Glutamatergic neuron (in vitro differentiated cells): Measurements from ENCODE around the gene TYRP1. TPM values are rescaled to one million over a fixed set of nuclear protein-coding genes. Genes with fewer than 3 reads are reported as not detected.

Experiments used
- DNase-seq: peaks from one replicate; pipeline ENCODE4 v3.0.0; 2022
- H3K27ac Mint-ChIP-seq: one replicate; pipeline ENCODE4 v1.8.0; 2020; ENCODE audit warnings: mild to moderate bottlenecking, mixed read lengths, inconsistent platforms; ENCODE audit not compliant: unreplicated experiment
- H3K27me3 Mint-ChIP-seq: one replicate; pipeline ENCODE4 v1.8.0; 2020; ENCODE audit warnings: mild to moderate bottlenecking, moderate library complexity, mixed read lengths, inconsistent platforms; ENCODE audit not compliant: unreplicated experiment
- H3K36me3 Mint-ChIP-seq: one replicate; pipeline ENCODE4 v1.8.0; 2020; ENCODE audit warnings: mild to moderate bottlenecking, mixed read lengths, inconsistent platforms; ENCODE audit not compliant: unreplicated experiment
- H3K4me1 Mint-ChIP-seq: one replicate; pipeline ENCODE4 v1.8.0; 2020; ENCODE audit warnings: mild to moderate bottlenecking, low read depth, mixed read lengths, inconsistent platforms; ENCODE audit not compliant: unreplicated experiment
- H3K4me3 Mint-ChIP-seq: one replicate; pipeline ENCODE4 v1.8.0; 2020; ENCODE audit warnings: mild to moderate bottlenecking, mixed read lengths, inconsistent platforms; ENCODE audit not compliant: unreplicated experiment
- H3K9me3 Mint-ChIP-seq: one replicate; pipeline ENCODE4 v1.8.0; 2020; ENCODE audit warnings: mild to moderate bottlenecking, moderate library complexity, mixed read lengths, inconsistent platforms; ENCODE audit not compliant: unreplicated experiment
- CTCF ChIP-seq: fragments of 200-600 bp; sonication (generic); IDR thresholded peaks from one replicate; pipeline ENCODE4 v1.5.0; 2021; ENCODE audit not compliant: partially characterized antibody, unreplicated experiment
- total RNA-seq: library from RNA; stranded (reverse); fragmentation: NEBNext Ultra II Directional; extraction: Animal tissue kit (Norgen Biotek cat#: 25700); gene quantifications from one replicate; pipeline ENCODE4 v1.2.1, GENCODE V29; 2021; ENCODE audit not compliant: unreplicated experiment

TYRP1 gene
- total RNA-seq, 1 donor from 2014 or later: not detected

GRCh38 chr9:12680341-12680740 lies 12.8 kb upstream of the TYRP1 start:
- no peak for TF ChIP-seq CTCF
- DNase-seq: no peak
- Mint-ChIP-seq H3K36me3 (no peaks in the 10 kb centered on the region), H3K9me3 (no peaks in the 10 kb centered on the region), H3K27ac (no peak overlapping the region), H3K4me1 (peaks cover 2% of the 10 kb centered on the region), H3K27me3 (no peaks in the 10 kb centered on the region), H3K4me3 (no peak overlapping the region)

- Mint-ChIP-seq H3K27ac (no peak overlapping the region), H3K9me3 (no peaks in the 10 kb centered on the region), H3K27me3 (no peaks in the 10 kb centered on the region), H3K4me1 (peaks cover 2% of the 10 kb centered on the region), H3K36me3 (no peaks in the 10 kb centered on the region), H3K4me3 (no peak overlapping the region)
- no peak for DNase-seq
- TF ChIP-seq CTCF: no peak
These were observed 12.4 kb upstream of the TYRP1 start for GRCh38 chr9:12680757-12681156.

GRCh38 chr9:12681620-12682019 lies 11.6 kb upstream of the TYRP1 start:
- TF ChIP-seq CTCF: no peak
- Mint-ChIP-seq H3K27ac (no peak overlapping the region), H3K4me1 (peaks cover 2% of the 10 kb centered on the region), H3K9me3 (no peaks in the 10 kb centered on the region), H3K36me3 (no peaks in the 10 kb centered on the region), H3K4me3 (no peak overlapping the region), H3K27me3 (no peaks in the 10 kb centered on the region)
- DNase-seq: no peak

- Mint-ChIP-seq H3K27ac (no peak overlapping the region), H3K9me3 (no peaks in the 10 kb centered on the region), H3K36me3 (no peaks in the 10 kb centered on the region), H3K4me3 (no peak overlapping the region), H3K4me1 (peaks cover under 1% of the 10 kb centered on the region), H3K27me3 (no peaks in the 10 kb centered on the region)
- no peak for DNase-seq
- no peak for TF ChIP-seq CTCF
These were observed 8.2 kb upstream of the TYRP1 start for GRCh38 chr9:12684974-12685373.

- no peaks in the 10 kb centered on the region for H3K4me1 Mint-ChIP-seq
- no peak overlapping the region for H3K27ac Mint-ChIP-seq
- H3K27me3 Mint-ChIP-seq: no peaks in the 10 kb centered on the region
These were observed 4.0 kb upstream of the TYRP1 start for GRCh38 chr9:12689233-12689632.

More at GRCh38 chr9:12689233-12689632, 4.0 kb upstream of the TYRP1 start:
- no peak overlapping the region for H3K4me3 Mint-ChIP-seq
- no peaks in the 10 kb centered on the region for H3K36me3 Mint-ChIP-seq
- H3K9me3 Mint-ChIP-seq: no peaks in the 10 kb centered on the region
- no peak for TF ChIP-seq CTCF
- DNase-seq: no peak
